Fibroblast of mammary gland (primary cell): ENCODE results near the gene CENPP.
A peak's percentile ranks its signal among the peaks of the same experiment; 100 is the strongest.

Experiments
- DNase-seq: peaks from one replicate; pipeline ENCODE4 v3.0.0-alpha.2; 2010; ENCODE audit warnings: low read depth
- H3K4me3 ChIP-seq: 2 replicates; pipeline ENCODE4 v1.5.1; 2011; ENCODE audit warnings: low read depth, mild to moderate bottlenecking, low read length, moderate library complexity; ENCODE audit not compliant: control insufficient read depth
- CTCF ChIP-seq: conservative IDR thresholded peaks from 2 replicates; pipeline ENCODE4 v1.5.1; 2011; ENCODE audit warnings: low read depth, low read length, inconsistent platforms; ENCODE audit not compliant: control insufficient read depth, insufficient read depth

The CENPP gene

GRCh38 chr9:92492781-92493401 is 167.1 kb downstream of the CENPP start:
- no peak for DNase-seq
- H3K4me3 ChIP-seq: no peak overlapping the region
- no peak for TF ChIP-seq CTCF

- DNase-seq: no peak
- TF ChIP-seq CTCF: no peak
- H3K4me3 ChIP-seq: no peak overlapping the region
These were observed 168.1 kb downstream of the CENPP start for GRCh38 chr9:92493749-92494387.

GRCh38 chr9:92494856-92495255 is 169.1 kb downstream of the CENPP start:
- H3K4me3 ChIP-seq: no peak overlapping the region
- no peak for DNase-seq
- TF ChIP-seq CTCF: no peak

GRCh38 chr9:92496396-92497176 is 170.8 kb downstream of the CENPP start:
- no peak for TF ChIP-seq CTCF
- H3K4me3 ChIP-seq: no peak overlapping the region
- DNase-seq: peak; percentile 38

- DNase-seq: no peak
- no peak for TF ChIP-seq CTCF
- H3K4me3 ChIP-seq: no peak overlapping the region
These were observed 173.9 kb downstream of the CENPP start for GRCh38 chr9:92499701-92500100.

GRCh38 chr9:92500725-92501124 is 175.0 kb downstream of the CENPP start:
- no peak overlapping the region for H3K4me3 ChIP-seq
- no peak for TF ChIP-seq CTCF
- DNase-seq: no peak
